Measurements from ENCODE around the gene EDC4. TPM values are rescaled to one million over a fixed set of nuclear protein-coding genes. Genes with fewer than 3 reads are reported as not detected.

EDC4 gene
- total and polyA plus RNA-seq, 2 of the 13 experiments (the other 11 are each of a cell fraction or from before 2014, with no cell fraction given): 51.4 to 59.1 TPM

- TF ChIP-seq TEAD3 (CRISPR knock-in tag; optimal IDR thresholded peaks at IDR 0.05; ENCODE audit: borderline replicate concordance): peak; percentile 73
- peak; percentile 44; the same call in 1 of the 2 replicates for TF ChIP-seq HNF4A (CRISPR knock-in tag; IDR thresholded peaks at IDR 0.05)
- TF ChIP-seq, protein P1, sequence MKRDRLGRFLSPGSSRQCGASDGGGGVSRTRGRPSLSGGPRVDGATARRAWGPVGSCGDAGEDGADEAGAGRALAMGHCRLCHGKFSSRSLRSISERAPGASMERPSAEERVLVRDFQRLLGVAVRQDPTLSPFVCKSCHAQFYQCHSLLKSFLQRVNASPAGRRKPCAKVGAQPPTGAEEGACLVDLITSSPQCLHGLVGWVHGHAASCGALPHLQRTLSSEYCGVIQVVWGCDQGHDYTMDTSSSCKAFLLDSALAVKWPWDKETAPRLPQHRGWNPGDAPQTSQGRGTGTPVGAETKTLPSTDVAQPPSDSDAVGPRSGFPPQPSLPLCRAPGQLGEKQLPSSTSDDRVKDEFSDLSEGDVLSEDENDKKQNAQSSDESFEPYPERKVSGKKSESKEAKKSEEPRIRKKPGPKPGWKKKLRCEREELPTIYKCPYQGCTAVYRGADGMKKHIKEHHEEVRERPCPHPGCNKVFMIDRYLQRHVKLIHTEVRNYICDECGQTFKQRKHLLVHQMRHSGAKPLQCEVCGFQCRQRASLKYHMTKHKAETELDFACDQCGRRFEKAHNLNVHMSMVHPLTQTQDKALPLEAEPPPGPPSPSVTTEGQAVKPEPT (CRISPR knock-in tag; IDR thresholded peaks at IDR 0.05; ENCODE audit: low read depth): no peak
- TF ChIP-seq SP4 (CRISPR knock-in tag; IDR thresholded peaks at IDR 0.05): 0 out of 2 replicates have a peak, but pooled peaks have one; percentile 10
- TF ChIP-seq, protein P2, sequence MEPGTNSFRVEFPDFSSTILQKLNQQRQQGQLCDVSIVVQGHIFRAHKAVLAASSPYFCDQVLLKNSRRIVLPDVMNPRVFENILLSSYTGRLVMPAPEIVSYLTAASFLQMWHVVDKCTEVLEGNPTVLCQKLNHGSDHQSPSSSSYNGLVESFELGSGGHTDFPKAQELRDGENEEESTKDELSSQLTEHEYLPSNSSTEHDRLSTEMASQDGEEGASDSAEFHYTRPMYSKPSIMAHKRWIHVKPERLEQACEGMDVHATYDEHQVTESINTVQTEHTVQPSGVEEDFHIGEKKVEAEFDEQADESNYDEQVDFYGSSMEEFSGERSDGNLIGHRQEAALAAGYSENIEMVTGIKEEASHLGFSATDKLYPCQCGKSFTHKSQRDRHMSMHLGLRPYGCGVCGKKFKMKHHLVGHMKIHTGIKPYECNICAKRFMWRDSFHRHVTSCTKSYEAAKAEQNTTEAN (CRISPR knock-in tag; conservative IDR thresholded peaks at IDR 0.05): peak; percentile 95
- TF ChIP-seq ZNF605 (CRISPR knock-in tag; IDR thresholded peaks at IDR 0.05): peak; percentile 75; the same call in 1 of the 2 replicates
- no peak for TF ChIP-seq ETV6 (CRISPR knock-in tag; conservative IDR thresholded peaks at IDR 0.05)
- TF ChIP-seq HNRNPL (IDR thresholded peaks at IDR 0.05; ENCODE audit: low read depth, low read length): no peak
- 0 out of 2 replicates have a peak, but pooled peaks have one; percentile 26 for TF ChIP-seq ZNF644 (CRISPR knock-in tag; IDR thresholded peaks at IDR 0.05; ENCODE audit: low read depth)
- TF ChIP-seq ETV5 (CRISPR knock-in tag; IDR thresholded peaks at IDR 0.05; ENCODE audit: borderline replicate concordance): peak; percentile 69; the same call in 1 of the 2 replicates
- TF ChIP-seq RARA (CRISPR knock-in tag; IDR thresholded peaks at IDR 0.05): peak; percentile 81
- 0 out of 2 replicates have a peak, but pooled peaks have one; percentile 57 for TF ChIP-seq SSRP1 (CRISPR knock-in tag; IDR thresholded peaks at IDR 0.05)
- peak; percentile 75; the same call in 1 of the 2 replicates for TF ChIP-seq NCOR1 (IDR thresholded peaks at IDR 0.05; ENCODE audit: borderline replicate concordance, low read length)
- TF ChIP-seq CREB1 (IDR thresholded peaks at IDR 0.05): peak; percentile 50
- peak; percentile 77 for TF ChIP-seq CREB1 (CRISPR knock-in tag; IDR thresholded peaks at IDR 0.05)
- TF ChIP-seq RORA (CRISPR knock-in tag; IDR thresholded peaks at IDR 0.05): no peak
- TF ChIP-seq SAP130 (CRISPR knock-in tag; IDR thresholded peaks at IDR 0.05; ENCODE audit: low read depth): peak; percentile 98
- TF ChIP-seq EP300 (IDR thresholded peaks at IDR 0.05; ENCODE audit: low read depth in 2 of 2, low read length in 2 of 2): peak; percentile 77 to 83; a peak in 3 of 4 replicates
- peak; percentile 57; the same call in 1 of the 2 replicates for TF ChIP-seq EP300 (CRISPR knock-in tag; IDR thresholded peaks at IDR 0.05; ENCODE audit: borderline replicate concordance)
- peak; percentile 21; the same call in 1 of the 2 replicates for TF ChIP-seq SNAPC2 (CRISPR knock-in tag; IDR thresholded peaks at IDR 0.05)
- TF ChIP-seq THAP11 (CRISPR knock-in tag; IDR thresholded peaks at IDR 0.05): peak; percentile 84
- TF ChIP-seq SRF (IDR thresholded peaks at IDR 0.05; ENCODE audit: low read depth, low read length): 0 out of 2 replicates have a peak, but pooled peaks have one; percentile 38
- peak; percentile 80; the same call in 1 of the 2 replicates for TF ChIP-seq CEBPB (IDR thresholded peaks at IDR 0.05; ENCODE audit: borderline replicate concordance, low read depth, low read length)
- 0 out of 2 replicates have a peak, but pooled peaks have one; percentile 21 for TF ChIP-seq ZBTB7B (CRISPR knock-in tag; IDR thresholded peaks at IDR 0.05)
- peak; percentile 77 for TF ChIP-seq HDAC2 (CRISPR knock-in tag; IDR thresholded peaks at IDR 0.05)
- TF ChIP-seq SKI (IDR thresholded peaks at IDR 0.05; ENCODE audit: partially characterized antibody): peak; percentile 90
- TF ChIP-seq NR2F1 (CRISPR knock-in tag; IDR thresholded peaks at IDR 0.05): peak; percentile 22 to 73; a peak in 2 of 4 replicates
- no peak for TF ChIP-seq ZNF496 (CRISPR knock-in tag; IDR thresholded peaks at IDR 0.05; ENCODE audit: insufficient replicate concordance)
- TF ChIP-seq KDM5B (CRISPR knock-in tag; IDR thresholded peaks at IDR 0.05; ENCODE audit: borderline replicate concordance): no peak
- TF ChIP-seq MXD4 (CRISPR knock-in tag; IDR thresholded peaks at IDR 0.05): peak; percentile 87; the same call in 1 of the 2 replicates
Observed at GRCh38 chr16:67857547-67858233, 15.2 kb upstream of the EDC4 start (continued).
